Camera-type eye (tissue), 1 donor: Measurements from ENCODE around the gene MYOG. TPM values are rescaled to one million over a fixed set of nuclear protein-coding genes. Genes with fewer than 3 reads are reported as not detected.

Source experiments
- total RNA-seq: library from RNA; depleted of rRNA; stranded (reverse); fragments of >200 nt; gene quantifications from one replicate; pipeline ENCODE4 v1.2.3, GENCODE V29; 2014

Gene MYOG
- 19.8 TPM for total RNA-seq

DNA sequence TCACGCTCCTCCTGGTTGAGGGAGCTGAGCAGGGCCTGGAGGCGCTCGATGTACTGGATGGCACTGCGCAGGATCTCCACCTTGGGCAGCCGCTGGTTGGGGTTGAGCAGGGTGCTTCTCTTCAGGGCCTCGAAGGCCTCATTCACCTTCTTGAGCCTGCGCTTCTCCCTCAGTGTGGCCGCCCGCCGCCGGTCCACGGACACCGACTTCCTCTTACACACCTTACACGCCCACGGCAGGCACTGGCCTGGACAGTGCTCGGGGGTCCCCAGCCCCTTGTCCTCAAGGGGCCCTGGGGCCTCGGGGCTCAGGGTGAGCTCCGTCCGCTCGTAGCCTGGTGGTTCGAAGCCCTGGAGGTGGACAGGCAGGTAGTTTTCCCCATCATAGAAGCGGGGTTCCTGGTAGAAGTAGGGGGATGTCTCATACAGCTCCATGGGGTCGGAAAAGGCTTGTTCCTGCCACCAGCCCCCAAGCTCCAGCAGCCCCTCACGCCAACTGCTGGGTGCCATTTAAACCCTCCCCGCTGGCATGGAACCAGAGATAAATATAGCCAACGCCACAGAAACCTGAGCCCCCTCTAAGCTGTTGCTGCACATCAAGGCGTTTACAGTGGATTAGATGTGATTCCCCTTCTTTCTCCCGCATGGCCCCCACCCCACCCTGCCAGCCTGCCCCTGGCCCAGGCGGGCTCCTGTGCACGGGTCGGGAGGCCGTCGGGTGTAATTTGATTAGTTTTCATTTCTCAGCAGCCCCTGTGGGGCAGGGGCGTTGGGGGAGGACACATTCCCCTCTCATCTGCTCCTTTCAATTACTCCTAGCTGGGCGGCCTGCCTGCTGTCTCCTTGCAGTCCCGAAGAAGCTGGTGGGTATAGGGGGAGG lies at the start of gene MYOG:
MYOG (minus strand) TSS at position 485 of the 879 bp plus-strand sequence; CDS start at position 434, 51 bp downstream.

DNA sequence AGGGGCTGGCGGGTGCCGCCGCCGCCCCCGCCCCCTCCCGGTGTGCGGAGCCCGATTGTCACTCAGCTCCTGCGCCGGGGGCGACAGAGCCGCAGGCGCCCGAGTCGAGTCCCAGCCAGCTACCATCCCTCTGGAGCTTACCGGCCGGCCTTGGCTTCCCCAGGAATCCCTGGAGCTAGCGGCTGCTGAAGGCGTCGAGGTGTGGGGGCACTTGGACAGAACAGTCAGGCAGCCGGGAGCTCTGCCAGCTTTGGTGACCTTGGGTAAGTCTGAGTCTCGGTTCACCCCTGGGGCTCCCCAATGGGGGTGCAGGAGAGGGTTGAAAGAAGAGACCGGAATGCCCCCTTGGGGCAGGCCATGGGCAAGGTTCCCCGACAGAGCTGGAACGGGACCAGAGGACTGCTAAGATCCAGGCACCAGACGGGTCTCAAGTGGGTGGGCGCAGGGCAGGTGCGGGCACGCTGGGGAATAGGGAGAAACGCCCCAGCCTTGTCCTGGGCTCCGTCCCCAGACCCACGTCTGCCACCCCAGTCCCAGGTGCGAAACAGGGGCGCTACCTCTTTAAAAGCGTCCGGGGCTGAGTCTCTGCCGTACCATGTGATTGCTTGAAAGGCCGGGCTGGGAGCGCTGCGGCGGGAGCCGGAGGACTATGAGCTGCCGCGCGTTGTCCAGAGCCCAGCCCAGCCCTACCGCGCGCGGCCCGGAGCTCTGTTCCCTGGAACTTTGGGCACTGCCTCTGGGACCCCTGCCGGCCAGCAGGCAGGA lies 42.0 kb upstream of the MYOG start, which contains the start of gene ADORA1:
ADORA1 (plus strand) TSS at position 61 of the 765 bp plus-strand sequence. CDS start 1,116 bp downstream, outside the sequence.

Other genes with a start within 250 kb of the MYOG start
- 5.1 TPM for gene RABIF, start 196.9 kb downstream of the MYOG start, total RNA-seq
- gene KLHL12, start 158.8 kb downstream of the MYOG start, total RNA-seq = 30.7 TPM
- 72.9 TPM for gene ADIPOR1, start 127.7 kb downstream of the MYOG start, total RNA-seq
- 35.7 TPM for gene CYB5R1, start 118.8 kb downstream of the MYOG start, total RNA-seq
- 76.5 TPM for gene TMEM183A, start 78.6 kb downstream of the MYOG start, total RNA-seq
- 15.8 TPM for gene PPFIA4, start 59.5 kb downstream of the MYOG start, total RNA-seq
- 1.9 TPM for gene ADORA1, start 41.7 kb upstream of the MYOG start, total RNA-seq
- gene MYBPH, start 89.8 kb upstream of the MYOG start, total RNA-seq = 4.5 TPM
- gene CHI3L1, start 100.7 kb upstream of the MYOG start, total RNA-seq = 6.3 TPM
- not detected for gene CHIT1, start 143.7 kb upstream of the MYOG start, total RNA-seq
- gene BTG2, start 219.5 kb upstream of the MYOG start, total RNA-seq = 56.5 TPM